ENCODE measurements around the gene CELF2.

Gene CELF2

DNA sequence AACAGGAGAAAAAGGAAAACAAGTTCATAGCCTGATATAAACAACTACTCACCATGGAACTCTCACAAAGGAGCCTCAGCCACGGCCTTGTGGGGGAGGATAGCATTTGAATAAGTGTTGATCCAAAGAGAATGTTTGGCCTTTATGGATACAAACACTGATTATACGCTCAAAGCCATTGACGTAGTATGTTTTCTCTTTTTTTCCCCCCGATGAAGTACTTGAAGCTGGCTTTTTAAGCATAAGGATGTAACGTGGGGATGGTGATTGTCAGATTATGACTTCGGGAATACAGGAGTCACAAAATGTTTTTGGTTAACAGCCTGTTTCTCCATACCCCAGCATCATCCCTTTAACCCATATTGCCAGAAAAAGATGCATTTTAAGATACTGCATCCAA, 39.8 kb downstream of the CELF2 start:
- DNase-seq (ENCODE audit: low read depth in 1 of 2, low spot score in 1 of 2): no peak

DNA sequence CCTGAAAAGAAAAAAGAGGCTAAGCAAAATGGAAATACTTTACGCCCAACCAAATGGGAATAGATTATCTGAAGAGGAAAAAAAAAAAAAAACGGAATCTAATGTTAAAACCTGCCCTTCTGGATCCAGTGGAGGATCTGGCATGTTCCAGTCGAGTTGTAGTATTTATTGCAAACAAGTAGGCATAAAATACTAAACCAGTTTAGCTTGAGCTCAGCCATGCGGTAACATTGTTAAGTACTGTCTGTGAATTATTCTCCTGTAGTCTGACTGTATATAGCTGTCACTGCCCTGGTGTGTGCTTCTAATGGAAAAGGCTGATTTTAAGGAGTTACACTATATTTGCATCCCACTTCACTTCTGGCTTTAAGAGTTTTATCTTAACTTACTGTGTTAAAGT, 40.3 kb downstream of the CELF2 start:
- no peak for DNase-seq (ENCODE audit: low read depth in 1 of 2, low spot score in 1 of 2)

DNA sequence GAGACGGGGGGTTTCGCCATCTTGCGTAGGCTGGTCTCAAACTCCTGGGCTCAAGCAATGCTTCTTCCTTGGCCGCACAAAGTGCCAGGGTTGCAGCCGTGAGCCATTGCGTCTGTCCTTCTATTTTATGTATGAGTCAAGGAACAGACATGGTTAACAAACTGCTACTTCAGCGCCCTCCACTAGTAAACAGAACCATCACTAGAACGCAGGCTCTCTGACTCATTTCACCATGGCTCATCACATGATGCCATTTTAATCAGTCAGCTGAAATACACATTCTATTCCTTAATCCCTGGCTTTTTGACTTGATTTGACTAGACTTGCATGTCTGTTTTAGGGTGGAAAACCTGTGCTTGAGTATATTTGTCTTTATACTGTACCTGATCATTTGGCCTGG, 41.3 kb downstream of the CELF2 start:
- DNase-seq (ENCODE audit: low read depth in 1 of 2, low spot score in 1 of 2): no peak

DNA sequence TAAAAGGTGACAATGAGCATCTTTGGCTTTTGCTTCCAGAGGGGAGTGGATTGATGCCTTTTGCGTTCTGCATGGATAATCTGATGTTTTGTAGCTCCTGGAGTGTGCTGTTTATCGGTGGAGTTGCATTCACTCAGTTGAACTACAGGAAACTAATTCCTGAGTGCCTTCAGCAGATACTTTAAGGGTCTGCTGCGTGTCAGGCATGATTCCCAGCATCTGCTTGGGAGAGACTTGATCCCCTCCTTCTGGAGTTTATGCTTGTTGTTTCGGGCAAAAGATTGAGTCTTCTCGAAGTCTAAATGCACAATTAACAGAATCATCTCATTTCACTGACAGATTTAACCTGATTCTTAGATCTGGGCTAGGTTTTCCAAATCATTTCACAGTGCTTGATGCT, 46.2 kb downstream of the CELF2 start:
- DNase-seq (ENCODE audit: low read depth in 1 of 2, low spot score in 1 of 2): no peak

DNA sequence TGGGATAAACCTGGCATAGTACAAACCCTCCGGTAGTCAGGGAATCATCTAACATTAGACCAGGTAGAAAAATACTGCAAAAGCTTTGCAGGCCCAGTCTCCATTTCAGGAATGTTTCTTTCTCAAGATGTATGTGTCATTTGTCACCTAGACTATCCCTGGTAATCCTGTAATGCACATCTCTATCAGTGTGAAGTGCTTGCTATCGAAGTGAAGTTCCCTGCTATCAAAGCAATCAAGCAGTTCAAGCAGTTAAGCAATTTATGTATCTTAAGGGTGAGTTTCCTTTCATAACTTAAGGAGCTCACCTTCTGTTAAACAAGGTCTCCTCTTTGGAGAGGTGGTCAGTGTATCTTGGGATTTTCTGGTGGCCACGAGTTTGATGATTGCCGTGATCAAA, 47.2 kb downstream of the CELF2 start:
- no peak for DNase-seq (ENCODE audit: low read depth in 1 of 2, low spot score in 1 of 2)

DNA sequence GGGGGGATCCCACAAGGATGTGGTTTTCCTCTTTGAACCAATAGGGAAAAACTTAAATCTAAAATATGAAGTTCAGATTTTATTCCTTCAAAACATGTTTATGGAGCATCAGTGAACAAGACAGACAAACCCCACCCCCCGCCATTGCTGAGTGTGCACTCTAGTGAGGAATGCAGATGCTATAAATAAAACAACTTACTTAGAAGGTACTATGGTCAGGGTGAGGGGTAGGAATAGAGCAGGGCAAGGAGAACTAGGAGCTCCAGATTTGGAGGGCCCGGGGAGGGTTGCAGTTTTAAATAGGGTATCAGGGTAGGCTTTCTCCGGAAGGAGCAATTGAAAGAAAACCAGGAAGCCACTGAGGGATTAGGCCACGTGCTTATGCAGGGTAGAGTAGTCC, 47.9 kb downstream of the CELF2 start:
- DNase-seq (ENCODE audit: low read depth in 1 of 2, low spot score in 1 of 2): no peak

DNA sequence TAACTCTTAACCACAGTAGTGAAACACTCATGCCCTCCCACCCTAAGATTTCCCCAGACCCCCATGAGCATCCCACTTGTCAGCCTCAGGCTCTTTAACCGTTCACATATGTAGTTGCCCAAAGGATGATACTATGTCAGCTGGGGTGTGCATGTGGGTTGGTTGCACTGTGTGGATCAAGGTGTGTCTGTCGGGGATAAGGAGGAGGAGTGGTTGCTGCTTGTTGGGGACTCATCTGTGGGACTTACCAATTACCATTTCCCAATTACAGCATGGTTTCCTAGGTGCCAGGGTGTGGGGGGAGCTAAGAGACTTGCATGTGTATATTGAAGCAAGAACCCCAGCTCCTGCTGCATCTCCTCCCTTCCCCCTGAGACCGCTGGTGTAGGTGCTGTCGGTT, 48.8 kb downstream of the CELF2 start:
- no peak for DNase-seq (ENCODE audit: low read depth in 1 of 2, low spot score in 1 of 2)

DNA sequence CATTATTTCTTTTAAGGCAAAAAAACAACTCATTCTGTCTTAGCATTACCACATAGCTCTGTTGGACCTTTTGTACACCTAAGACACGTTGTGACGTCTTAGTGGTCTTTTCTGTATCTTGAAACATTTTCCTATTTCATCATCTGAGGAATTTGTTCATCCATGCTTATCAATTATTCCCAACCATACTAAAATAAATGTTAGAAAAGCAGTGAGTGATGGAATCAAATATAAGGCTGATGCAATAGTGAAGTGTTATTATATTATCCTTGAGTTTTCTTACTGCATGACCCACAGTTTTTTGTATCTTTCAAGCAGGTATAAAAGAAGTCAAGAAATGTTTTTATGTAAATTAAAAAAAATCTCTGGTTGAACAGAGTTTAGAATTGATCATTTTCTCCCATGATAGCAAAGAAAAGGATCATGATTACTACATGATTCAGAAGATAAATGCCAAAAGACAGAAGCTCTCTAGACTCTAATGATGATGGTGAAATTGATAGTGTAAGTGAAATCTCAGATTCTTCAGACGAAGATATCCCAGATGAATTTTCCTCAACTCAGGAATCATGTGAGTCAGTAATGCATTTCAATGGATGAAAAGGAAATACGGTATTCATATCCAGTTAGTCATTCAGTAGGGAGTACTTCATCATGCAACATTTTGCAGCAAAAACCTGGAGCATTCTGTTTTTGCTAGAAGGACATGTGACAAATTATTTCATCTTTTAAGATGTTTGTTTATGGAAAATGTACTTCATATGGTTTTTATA, 51.4 kb downstream of the CELF2 start:
- no peak for DNase-seq (ENCODE audit: low read depth in 1 of 2, low spot score in 1 of 2)

DNA sequence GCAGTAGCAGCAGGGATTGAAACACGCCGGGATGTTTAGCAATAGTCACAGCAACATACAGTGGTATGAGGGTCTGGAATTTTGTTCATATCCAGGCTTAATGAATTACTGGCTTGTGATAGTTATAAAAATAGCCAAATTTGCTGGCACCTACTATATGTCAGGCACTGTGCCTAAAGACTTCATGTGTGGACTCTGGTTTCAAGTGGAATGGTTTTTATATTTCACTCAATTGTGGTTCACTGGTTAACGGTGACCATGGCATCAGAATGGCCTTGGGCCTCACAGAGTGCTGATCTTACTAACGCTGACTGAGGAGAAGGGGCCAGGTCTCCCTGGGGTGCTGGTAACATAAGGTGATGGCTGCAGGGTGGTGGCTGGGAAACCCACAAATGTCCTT, 55.7 kb downstream of the CELF2 start:
- DNase-seq (ENCODE audit: low read depth in 1 of 2, low spot score in 1 of 2): no peak

DNA sequence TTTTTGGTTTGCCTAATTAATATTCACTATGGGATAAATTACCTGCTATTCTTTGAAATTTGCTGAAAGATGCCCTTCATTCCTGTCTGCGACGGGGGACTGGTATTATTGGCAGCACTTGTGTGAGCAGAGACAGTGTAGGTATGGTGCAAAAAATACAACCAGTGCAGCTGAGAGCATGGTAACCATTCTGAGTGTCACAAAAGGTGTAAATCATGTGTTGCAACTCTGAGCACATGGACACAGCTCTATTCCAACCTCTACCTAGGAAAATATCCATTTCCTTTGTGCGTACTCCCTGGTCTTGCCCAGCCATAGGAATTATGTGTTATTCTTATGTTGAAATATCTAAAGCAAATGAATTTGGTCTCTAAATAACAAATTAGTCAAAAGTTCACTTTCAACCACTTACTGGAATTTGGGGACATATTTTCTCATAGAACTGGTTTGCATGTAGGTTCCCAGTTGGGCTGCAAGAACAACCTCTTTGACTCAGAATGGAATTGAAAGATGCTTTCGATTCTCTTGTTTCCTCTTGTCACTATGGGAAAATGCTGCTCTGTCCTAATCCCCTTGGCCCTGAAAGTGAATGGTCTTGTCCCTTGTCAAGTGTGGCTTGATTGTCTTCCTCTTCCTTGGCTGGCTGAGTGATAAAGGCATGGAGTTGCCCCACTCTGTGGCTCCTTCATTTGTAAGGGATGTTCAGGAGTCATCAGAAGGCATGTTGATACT, 57.0 kb downstream of the CELF2 start:
- no peak for DNase-seq (ENCODE audit: low read depth in 1 of 2, low spot score in 1 of 2)

DNA sequence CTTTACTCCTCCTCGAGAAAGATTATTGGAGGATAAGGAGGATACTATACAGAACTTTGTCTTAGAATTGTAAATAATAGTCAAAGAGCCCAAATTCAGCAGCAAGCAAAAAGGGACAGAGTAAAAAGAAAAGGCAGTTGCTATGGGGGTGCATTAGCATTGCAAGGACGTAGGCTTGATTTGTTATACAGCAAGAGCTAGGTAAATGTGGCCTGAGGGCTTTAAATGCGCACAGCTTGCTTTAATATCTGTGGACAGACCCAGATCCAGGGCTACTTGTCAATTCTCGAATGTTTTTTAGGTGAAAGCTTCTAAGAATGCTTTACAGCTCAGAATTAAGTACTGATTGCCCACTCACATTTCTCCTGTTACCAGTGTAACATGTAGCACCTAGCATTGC, 58.5 kb downstream of the CELF2 start:
- DNase-seq (ENCODE audit: low read depth in 1 of 2, low spot score in 1 of 2): no peak

DNA sequence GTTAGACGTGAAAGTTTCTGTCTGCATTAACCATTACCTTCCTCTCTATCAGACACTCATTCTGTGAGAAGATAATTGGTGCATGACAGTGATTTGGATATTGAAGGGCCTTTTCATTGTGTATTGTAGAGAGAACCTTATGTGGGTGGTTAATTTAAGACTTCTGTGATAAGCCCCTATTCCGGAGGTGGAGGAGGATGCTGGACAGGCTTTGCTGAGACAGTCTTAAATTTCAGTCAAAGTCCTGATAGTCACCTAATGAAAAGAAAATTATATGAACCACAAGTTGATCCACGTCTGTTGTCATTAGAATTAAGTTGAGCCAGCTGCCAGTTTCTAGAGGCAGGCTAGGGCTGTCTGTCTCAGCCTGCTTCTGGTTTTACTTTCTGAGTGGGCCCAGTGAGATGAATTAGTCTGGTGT, 62.9 kb downstream of the CELF2 start:
- no peak for DNase-seq (ENCODE audit: low read depth in 1 of 2, low spot score in 1 of 2)

DNA sequence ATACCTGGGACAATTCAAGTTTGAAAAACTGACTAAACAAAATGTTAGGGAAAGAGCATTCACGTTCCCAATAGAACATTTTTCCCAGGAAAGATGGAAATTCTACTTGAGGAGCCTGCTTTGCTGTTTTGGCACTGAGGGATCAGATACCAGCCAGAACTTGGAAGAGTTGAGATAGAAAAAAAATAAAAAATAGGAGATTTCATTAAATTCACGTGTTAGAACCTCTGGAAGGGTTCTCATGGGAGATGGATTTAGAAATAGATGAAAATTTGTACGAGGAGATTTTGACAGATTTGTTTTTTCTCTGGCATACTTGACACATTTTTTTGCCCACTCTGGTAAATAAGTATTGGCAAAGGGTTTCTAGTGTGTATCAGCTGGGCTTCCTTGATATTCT, 63.7 kb downstream of the CELF2 start:
- no peak for DNase-seq (ENCODE audit: low read depth in 1 of 2, low spot score in 1 of 2)

DNA sequence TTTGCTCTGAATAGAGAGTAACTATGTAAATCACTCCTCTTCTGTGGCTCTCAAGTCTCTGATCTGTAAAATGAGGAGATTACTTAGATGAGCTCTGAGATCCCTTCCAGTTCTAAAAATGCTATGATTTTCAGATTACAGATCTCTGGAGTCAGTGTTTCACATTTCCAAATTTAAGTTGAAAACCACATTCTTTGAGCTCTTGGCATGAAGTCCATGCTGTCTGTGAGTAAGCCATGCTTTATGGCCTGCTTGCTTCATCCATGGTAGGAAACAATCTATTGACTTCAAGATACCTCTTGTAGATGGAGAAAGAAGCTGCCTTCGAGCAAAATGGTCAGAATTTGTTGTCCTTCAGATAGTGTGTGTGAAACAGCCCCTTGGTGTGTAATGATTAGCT, 64.9 kb downstream of the CELF2 start:
- no peak for DNase-seq (ENCODE audit: low read depth in 1 of 2, low spot score in 1 of 2)

DNA sequence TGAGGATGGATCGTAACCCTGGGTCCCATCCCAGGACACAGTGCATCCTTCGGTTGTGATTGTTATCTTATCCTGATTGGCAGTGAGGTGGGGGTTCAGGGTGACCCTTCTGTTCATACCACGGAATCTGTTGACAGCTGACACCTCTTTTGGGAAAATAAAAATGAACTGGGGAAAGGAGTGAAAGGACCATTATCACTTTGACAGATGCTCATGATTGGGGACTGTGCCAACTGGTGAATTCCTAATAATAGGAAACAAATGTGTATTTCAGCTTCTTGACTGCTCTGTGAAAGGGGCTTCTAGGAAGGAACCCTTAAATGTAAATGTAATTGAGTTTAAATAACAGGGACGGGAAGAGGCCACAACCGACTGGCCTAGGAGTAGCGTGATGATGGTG, 65.4 kb downstream of the CELF2 start:
- no peak for DNase-seq (ENCODE audit: low read depth in 1 of 2, low spot score in 1 of 2)

DNA sequence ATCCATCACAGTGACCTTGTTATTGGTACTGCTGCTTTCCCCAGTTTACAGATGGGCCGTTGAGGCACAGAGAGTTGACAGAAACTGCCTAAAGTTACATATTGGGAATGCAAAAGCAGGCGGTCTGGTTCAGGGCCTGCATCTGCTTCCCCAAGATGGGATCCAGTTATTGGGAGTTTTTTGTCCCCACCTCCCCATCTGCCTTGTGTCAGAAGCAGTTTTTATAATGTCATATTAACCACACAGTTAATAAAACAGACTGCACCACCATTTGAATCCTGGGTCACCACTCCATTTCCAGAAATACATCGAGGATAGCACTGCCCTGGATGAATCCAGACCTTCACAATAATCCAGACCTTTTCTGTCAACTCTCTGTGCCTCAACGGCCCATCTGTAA, 67.9 kb downstream of the CELF2 start:
- no peak for DNase-seq (ENCODE audit: low read depth in 1 of 2, low spot score in 1 of 2)

DNA sequence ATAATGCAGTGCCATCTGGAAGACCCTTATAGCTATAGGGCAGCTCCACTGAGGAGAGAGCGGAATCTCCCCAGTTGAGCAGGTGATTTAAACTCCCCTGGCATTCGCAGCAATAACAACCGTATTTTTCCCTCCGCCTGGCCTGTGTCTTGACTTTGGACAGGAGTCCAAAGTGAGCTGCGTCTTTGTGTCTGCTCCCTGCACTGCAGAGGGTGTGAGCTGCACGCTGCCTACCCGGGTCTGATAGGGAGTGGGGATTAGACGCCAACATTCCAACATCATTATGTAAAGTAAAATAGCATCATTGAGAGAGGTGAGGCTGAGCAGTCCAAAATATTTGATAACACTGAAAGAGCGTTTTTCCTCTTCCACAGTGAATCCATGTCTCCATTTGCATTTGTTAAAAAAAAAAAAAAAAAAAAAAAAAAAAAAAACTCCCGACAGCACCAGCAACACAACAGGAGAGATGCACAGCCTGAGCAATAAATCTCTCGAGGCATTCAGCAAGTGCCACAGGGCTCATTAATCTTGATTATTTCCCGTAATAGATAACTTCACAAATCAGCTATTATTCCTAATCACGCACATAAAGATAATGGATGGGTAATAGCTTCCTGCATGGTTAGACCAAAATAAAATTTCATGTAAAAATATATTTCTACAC, 68.6 kb downstream of the CELF2 start:
- DNase-seq (ENCODE audit: low read depth in 1 of 2, low spot score in 1 of 2): no peak

DNA sequence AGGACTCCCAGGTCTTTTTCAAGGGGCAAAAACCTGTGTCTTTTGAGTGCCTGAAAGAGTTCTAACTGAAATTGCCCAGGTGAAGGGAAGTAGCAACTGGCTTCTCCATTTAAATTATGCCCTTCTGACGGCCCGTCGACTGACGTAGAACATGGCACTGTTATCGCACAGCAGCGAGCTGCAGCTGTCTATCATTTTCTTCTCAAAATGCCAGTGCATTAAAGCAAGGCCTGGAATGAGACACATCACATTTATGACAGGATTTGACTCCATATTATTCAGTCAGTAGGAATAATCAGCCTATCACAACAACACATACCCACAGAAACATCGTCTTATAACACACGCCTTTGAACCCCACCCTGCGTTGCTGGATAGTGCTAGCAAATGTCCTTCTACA, 69.7 kb downstream of the CELF2 start:
- DNase-seq (ENCODE audit: low read depth in 1 of 2, low spot score in 1 of 2): no peak

DNA sequence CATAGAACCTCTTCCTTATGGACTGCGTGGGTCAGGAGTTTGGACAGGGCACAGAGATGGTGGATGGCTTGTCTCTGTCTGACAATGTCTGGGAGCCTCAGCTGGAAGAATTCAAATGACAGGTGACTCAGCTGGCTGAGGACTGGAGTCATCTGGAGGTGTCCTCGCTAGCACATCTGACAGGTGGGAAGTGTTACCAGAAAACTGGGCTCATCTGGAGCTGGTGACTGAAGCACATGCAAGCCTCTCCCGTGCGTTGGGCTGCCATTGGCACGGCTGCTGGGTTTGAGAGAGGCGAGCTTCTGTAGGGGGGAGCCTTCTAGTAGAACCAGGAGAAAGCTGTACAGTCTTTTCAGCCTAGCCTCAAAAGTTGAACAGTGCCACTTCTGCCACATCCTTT, 71.0 kb downstream of the CELF2 start:
- no peak for DNase-seq (ENCODE audit: low read depth in 1 of 2, low spot score in 1 of 2)

DNA sequence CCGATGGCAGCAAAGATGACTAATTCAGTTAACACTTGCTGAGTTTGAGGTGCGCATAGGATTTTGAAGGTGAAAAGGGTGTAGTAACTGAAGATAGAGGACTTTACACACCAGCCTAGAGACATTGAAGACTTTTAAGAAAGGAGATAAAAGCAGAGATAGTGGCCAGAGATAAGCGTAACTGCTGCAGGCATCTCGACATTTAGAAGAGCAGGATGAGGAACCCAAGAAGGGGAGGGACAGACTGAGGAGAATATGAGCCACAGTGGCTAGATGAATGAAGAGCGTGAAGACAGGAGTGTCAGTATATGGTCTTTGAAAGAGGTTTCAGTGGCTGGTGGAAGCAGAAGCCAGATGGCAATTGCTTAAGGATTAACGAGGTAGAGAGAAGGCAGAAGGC, 71.6 kb downstream of the CELF2 start:
- DNase-seq (ENCODE audit: low read depth in 1 of 2, low spot score in 1 of 2): no peak

DNA sequence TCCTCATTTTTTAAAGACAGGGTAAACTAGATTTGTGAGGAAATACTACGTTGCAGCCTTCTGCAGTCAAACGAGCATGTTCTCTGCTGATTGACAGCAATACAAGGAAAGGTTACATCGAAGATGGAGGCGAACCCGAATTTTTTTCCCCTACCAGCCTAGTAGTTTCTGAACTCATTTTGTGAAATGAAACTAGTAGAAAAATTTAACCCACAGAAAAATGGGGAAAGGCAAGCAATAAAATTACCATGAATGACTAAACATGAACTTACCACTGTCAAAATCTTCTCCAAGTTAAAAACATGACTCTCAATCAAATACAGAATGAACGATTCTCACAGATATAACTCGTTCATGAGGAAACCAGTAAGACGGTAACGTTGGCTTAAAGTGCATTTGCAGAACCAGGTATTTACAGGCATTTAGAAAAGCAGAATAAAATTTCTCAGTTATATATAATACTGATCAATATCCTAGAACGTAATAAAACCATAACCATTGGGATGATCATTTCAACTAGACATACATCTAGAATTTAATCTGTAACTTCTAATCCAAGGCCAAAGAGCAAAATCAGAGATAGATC, 73.9 kb downstream of the CELF2 start:
- no peak for DNase-seq (ENCODE audit: low read depth in 1 of 2, low spot score in 1 of 2)
